Globus pallidus (tissue), 1 donor: Measurements from ENCODE around the gene LRRC53.

ENCODE experiments used
- DNase-seq: peaks from one replicate; pipeline ENCODE4 v3.0.0-alpha.2; 2015; ENCODE audit warnings: low spot score

Gene LRRC53

DNA sequence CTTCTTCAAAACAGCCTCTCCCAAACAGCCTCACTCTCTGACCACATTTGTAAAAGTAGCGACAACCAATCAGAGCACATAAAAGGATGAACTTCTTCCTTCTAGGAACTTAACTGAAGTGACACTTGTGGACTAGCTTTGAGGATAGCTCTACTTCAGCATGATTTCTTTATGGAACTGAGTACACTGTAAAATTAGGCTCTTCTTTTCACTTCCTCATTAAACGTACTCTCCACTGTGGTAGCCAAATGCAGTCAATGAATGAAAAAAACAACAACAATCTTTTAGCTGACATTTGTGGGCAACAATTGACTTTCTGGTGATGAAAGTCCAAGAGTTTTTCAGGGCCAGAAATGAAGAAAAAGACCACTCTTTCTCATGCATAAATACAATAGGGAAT lies 9.6 kb downstream of the LRRC53 start:
- no peak for DNase-seq

DNA sequence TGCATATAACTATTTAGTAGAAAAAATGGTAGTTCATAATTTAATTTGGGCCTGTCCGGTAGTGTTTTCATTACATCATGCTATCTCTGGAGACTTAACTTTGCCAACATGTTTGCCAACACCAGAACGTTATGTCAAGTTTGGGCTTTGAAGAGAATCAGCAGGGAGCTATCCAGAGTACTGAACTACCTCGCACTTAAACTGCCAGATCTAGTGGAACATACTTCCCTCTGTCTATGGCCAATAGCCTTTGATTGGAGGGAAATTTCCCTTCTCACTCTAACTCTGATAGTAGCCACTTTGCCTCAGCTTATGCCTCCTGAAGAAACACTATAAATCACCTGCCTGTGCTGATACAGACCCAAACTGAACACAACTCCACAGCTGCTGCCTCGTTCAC lies 10.0 kb downstream of the LRRC53 start:
- peak; percentile 5 for DNase-seq

DNA sequence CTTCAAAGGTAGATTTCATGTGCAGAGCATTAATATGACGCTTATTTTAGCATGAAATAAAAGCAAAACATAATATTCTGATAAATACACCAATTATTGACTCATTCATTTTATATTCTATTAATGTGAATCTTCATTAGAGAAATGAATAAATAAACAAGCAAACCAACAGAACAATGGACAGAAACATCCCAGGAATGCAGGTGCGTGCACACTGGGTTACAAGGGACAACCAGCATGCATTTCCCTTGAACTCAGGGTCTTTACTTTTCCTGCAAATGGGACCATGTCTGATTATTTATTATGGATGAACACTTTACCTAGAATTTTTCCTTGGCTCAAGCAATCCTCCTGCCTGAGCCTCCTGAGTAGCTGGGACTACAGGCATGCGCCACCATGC lies 13.5 kb downstream of the LRRC53 start:
- no peak for DNase-seq

DNA sequence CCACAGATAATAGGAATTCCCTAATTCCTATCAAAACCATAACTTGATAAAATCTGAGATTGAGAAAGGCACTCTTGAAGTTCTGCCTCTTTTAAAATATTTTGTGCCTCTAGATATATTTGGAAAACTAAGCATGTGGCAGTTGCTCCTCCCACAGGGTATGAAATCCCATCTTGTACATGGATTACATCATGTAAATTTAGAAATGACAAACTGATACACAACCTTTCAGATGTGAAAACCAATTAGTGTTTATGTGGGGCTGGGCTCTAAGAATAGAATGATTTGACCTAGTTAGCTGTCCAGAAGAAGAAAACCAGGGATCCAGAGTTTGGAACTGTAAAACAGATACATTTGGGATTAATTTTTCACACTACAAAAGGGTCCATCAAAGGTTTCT lies 15.7 kb downstream of the LRRC53 start:
- no peak for DNase-seq

DNA sequence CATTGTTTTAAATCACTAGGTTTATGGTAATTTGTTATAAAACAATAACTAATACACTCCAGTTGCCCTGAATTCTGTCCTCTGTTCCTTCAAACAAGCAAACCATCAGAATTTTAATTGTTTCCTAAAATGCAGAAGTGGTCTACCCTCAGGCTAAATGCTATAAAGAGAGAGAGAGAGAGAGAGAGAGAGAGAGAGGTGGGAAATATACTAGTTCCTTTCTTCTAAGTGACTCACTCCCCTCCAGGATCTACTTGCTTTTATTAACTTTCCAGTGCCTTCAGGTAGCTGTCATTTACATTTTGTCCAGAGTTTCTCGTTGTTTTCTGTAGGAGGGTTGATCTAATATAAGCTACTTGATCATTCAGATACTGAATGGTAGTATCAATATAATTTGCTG lies 26.4 kb downstream of the LRRC53 start:
- DNase-seq = no peak

DNA sequence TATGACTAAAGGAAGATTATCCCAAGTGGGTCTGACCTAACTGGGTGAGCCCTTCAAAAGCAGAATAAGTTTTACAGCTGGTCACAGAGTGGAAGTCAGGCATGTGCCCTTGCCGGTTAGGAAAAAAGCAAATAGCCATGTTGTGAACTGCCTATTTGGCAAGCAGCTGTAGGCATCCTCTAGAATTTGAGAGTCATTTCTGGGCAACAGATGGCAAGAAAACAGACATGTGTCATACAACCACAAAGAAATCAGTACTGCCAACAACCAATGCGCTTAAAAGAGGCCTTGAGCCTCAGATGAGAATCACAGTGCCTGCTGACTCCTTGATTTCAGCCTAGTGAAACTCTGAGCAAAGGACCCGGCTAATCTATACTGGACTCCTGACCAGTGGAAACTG lies 26.8 kb downstream of the LRRC53 start:
- DNase-seq = no peak

DNA sequence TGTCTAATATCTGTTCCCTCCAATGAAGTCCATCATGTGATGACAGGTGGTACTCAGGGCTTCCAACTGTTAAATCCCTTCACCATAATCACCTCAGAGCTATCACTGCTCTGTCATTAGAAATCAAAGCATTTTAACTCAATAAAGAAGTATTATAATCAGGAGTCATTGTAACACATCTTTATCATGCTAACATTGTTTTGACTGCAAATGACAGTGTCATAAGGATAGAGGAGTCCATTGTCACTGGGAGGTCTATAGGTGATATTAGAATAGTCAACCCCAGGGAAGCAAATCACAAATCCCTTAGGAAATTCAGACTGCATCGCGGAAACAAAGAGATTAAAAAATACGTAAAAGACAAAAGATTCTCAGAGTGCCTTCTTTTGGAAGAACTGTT lies 30.8 kb downstream of the LRRC53 start:
- no peak for DNase-seq

DNA sequence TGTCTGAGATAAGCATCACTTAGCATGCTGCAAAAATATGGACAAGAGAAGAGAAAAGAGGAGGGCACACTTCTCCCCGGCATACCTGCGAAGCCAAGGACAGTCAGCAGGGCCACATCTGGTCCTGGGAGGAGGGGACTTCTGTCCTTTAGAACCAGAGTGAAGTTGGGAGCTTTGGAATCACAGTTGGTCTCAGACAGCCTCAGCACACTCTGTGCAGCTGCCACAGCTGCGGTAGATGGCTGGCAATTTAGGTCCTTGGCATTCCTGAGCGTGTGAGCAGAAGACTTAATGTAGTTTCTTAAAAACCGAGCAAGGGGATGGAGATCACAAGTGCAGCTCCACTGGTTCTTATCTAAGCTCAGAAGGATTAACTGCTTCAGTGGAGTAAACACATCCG lies 32.3 kb downstream of the LRRC53 start:
- no peak for DNase-seq

DNA sequence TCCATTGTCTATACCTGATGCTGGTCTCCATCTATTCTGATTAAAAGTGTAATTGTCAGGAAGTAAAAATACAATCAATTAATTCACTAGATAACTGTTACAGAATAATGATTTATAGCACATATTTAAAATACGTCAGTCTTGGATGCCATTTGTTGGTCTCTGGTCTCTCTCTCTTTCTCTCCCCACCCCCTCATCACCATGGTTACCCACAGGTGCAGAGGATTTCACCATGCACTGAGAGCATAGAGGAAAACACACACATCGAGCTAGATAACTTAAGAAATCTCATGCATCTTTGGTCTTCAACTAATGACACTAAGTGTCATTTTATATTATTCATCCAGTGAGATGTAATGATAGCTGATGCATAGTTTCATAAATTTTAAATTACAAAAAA lies 33.4 kb downstream of the LRRC53 start:
- no peak for DNase-seq

DNA sequence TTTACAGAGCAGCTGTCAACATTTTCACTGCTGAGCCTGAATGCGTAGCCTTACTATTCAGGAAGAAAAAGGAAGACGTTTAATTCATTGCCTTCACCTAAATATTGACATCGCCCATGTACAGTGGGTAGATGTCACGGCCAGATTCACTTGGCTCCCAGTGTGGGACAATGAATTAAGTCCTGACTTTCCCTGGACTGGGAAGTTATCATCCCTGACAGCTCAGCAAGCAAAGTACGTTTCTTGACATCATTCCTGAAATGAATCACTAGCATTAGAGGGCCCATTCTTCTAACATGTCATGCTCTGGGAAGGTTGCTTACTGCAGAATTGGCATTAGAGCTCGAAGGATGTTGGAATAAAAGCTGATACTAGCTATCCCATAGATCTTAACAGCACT lies 37.8 kb downstream of the LRRC53 start:
- DNase-seq = no peak

DNA sequence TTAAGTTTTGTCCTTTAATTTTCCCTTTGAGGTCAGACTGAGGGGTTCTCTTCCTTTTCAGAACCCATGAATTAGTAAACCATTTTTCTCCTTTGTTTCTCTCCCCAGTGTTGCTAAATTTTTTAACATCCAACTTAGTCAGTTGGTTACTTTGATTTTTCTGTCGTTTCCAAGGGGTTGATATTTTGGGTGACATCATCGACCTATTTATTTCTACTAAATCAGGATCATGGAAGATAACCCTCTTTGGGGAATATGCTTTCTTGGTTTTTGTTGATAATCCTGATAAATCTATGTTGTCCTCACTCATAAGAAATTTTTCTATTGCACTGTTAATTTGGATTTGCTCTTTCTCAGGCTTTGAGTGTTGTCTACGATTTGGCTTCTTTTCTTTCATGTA lies 40.9 kb downstream of the LRRC53 start:
- no peak for DNase-seq

DNA sequence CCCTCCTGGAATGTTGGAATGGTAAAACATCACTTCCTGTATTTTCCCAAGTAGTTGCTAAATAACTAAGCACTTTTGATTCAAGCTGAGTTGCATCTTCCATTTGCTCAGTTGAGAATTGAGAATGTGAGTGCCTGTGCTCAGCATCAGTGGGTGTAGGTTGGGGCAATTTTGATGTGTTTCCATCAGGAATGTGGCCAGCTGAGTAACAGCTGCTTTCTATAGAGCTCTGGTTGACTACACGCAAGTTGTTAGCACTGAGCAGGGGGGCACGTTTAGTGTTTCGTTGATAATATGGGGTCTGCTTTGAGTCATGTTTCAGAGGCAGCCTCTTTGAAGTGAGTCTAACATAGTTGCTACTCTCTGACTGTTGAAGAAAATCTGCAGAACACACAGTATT lies 41.5 kb downstream of the LRRC53 start:
- no peak for DNase-seq

DNA sequence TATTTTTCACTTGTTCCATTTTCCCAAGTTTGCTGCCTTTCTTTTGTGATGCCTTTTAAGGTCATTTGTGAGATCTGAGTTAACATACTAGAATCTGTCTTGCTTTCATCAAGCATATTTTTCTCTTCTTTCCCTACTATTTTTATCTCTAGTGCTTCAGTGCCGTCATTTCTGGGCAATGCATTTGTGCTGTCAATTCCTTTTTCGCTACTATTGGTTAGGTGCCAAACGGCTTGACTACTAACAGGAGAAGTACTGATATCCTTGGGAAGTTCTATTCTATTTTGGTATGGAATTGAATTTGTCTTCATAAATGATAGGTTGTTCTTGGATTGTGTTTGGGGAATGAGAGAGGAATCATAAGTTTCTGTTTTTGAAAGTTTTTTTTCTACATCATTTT lies 42.2 kb downstream of the LRRC53 start:
- DNase-seq = no peak

DNA sequence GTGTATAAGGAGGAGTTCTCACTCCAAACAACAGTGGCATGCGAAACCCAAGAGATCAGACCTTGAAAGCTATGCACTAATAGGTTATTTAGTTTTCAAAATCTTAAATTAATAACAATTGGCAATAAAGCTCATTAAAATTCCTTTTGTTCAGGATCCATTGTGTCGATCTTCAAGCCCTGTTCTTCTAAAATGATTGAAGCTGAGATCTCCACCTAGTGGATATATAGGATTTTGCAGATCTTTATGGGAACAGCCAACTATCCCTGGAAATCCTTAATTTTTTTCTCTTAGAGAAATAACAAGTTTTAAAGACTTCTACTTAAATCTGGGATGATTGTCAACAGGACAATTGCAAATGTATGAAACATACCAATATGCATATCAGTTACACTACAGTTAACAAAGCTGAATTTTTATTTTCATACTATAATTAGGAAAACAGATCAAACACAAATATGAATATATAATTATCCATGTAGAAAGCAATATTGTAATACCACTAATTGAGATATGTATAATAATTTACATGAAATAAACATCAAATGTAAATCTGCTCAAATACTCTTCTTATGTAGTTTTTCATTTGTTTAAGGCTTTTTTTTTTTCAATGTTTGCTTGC lies 43.3 kb downstream of the LRRC53 start:
- DNase-seq = peak; percentile 36

DNA sequence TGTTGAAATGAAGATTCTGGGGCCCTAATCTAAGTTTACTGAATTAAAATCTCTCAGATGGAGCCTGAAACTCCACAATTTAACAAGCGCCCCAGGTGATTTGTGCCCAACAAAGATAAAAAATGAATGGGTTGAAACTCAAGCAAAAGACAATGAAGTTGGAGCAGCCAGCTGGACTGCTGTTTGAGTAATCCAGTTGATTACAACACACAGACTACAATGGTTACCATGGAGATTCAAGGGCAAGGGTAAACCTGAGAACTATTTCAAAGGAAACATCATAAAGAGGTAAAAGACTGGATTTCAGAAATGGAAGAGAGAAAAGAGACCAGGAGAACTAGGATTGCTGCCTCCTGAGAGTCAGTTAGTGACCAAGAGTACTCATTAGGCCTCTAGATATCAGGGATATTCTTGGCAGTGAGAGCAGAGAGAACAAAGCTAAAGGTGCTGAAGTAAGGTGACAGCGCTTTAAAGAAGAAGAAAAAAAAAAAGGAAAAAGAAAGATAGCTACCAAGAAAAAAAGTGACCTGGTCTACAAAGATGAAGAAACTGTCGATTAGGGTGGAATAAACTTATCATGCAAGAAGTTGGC lies 44.5 kb downstream of the LRRC53 start:
- no peak for DNase-seq

DNA sequence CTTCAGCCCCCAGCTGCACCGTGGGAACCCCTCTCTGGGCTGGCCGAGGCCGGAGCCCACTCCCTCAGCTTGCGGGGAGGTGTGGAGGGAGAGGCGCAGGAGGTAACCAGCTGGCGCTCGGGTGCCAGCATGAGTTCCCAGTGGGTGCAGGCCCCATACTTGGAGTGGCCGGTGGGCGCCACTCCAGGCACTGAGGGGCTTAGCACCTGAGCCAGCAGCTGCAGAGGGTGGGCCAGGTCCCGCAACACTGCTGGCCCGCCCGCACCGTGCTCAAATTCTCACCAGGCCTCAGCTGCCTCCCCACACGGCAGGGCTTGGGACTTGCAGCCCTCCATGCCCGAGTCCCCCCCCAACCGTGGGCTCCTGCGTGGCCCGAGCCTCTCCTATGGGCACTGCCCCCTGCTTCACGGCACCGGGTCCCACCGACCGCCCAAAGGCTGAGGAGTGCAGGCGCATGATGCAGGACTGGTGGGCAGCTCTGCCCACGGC lies 47.2 kb downstream of the LRRC53 start:
- no peak for DNase-seq

DNA sequence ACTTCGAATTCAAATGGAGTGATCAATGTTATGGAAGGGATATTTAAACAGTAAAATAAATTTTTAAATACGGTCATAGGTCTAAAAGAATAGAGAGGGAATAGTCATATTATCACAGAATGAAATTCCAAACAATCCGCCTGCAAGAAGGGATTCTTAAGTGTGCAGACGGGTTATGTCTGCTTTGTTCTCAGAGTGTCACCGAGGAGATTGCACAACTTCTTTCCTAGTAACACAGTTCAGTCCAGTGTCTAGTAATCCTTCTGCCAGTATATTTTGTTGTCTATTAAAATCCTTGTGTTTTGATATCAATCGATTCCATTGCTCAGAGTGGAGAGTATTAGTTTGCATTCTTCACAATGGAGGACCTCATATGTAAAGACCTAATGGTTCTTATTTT lies 48.4 kb downstream of the LRRC53 start:
- DNase-seq = no peak

DNA sequence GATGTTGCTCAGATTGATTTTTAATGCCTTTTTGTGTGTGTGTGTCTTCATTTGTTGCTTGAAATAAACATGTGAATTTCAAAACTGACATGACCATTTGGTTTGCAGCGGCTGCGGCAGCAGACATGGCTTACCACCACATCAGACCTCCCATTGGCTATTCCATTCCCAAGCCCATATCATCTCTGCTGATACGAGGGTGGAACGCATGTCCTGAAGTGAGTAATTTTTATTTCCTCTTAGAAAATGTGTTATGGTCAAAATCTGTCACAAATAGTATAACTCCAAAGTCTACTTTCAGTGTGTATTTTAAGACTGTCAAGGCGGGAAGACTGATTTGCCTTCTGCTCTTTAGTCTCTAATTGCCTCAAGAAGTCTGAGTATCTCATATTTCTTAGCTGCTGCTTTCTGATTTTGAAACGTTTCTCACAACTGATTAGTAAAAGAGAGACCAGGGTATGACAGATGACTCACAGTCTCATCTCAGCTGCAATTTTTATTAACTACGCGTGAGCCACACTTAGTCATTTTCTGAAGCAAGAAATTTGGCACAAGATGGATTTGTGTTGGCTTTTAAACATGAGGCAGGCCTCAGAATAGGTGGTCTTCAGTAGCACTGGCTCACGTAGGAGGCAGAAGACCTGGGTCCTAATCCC lies 49.0 kb downstream of the LRRC53 start:
- DNase-seq = no peak

DNA sequence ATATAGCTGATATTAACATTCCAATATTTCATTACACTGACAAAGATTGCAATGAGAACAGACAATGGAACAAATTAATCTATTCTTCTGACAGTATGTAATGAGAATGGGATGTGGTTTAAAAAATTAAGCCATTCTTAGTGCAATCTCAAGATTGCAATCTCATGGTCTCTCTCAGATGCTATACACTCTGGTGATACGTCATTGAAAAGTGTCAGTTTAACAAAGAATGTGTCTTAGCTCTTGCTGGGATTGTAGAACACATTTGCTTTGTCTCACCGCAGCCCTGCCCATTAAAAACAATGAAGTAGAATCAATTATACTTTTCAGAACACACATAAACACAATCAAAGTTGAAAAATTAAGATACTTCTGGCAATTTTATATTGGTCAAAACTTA lies 55.2 kb downstream of the LRRC53 start:
- no peak for DNase-seq

DNA sequence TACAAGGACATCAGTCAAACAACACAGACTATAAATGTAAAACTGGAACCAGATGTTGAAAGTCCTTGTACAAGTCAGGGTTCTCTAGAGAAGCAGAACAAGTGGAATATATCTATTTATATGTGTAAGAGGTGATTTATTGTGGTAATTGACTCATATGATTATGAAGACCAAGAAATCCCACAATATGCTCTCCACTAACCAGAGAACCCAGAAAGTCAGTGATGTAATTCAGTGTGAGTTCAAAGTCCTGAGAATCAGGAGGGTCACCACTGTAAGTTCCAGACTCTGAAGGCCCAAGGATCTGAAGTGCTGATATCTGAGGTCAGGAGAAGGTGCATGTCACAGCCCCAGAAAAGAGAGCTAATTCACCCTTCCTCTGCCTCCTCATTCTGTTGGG lies 57.0 kb downstream of the LRRC53 start:
- DNase-seq = no peak

DNA sequence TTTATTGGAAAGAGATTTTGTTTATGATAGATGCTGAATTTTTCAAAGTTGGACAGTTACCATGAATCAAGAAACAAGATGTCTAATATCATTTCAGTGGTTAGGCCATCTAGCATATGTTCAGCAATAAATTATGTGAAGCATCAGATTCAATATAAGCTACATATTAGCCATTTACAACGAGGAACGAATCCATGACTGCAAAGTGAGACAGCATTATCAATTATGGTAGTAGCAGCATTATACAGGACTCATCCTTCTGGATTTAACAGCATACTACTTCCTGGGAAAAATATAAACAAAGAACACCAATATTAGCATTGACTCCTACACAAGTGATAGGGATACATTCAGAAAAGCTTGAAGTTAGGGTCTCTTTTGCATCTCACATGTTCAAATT lies 59.1 kb downstream of the LRRC53 start:
- no peak for DNase-seq

DNA sequence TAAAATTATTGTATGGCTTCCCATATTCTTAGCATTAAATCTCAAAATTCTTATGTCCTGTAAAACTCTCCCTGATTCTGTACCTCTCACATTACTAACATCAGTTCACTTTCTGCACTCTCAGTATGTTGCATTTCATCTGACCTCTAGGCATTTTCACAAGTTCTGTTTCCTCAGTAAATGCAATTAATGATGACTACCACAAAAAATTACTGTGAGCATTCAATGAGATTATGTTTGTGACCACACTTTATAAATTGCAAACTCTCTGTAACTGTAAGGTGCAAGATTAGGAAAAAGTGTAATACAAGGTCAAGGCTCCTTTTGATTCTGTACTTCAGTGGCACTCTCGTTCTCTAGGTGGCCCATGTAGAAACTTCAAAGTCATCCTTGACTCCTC lies 60.4 kb downstream of the LRRC53 start:
- DNase-seq = no peak

DNA sequence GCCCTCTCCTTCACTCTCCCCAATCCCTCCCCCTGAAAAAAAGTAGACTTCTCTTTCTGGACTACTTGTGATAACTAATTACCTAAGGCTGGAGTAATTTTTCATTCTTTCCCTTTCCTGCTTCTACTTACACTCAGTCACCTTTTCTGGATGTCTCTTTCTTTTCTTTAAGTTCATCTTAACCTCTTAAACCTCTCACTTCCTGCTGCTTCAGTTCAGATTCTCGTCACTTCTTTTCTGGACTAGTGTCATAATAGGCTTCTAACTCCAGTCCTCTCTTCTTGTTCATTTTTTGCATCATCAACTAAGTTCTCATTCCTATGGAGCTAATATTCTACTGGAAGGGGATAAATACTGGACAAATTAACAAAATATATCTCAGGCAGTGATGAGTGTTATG lies 75.4 kb downstream of the LRRC53 start:
- DNase-seq = no peak

DNA sequence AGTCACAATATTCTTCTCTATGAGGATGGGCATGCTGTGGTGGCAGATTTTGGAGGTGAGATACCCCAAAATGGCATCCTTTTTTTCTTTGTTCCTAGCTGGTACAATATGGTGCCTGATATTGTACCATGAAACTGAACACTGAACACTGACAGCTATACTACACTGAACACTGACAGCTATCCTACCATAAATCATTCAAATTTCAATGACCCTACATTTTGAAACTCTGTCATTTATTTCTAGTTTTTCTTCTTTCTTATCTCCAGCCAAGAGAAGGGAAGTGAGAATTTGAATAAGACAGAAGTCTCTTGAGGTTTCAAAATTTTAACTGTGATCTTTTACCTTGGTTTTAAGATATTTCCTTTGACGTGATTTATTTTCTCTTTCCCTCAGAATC lies 76.3 kb downstream of the LRRC53 start:
- DNase-seq = no peak
